Stimulated activated CD8-positive, alpha-beta memory T cell treated with anti-CD3 and anti-CD28 coated beads, Interleukin-15, amount 100 ng/mL, for 48 hours (primary cell): ENCODE measurements around the gene ANG.

Source experiments
- DNase-seq, 2 donors: peaks; one replicate each; pipeline ENCODE4 v3.0.0-alpha.2; 2020; ENCODE audit warnings: low read depth in 2 of 2

ANG gene

DNA sequence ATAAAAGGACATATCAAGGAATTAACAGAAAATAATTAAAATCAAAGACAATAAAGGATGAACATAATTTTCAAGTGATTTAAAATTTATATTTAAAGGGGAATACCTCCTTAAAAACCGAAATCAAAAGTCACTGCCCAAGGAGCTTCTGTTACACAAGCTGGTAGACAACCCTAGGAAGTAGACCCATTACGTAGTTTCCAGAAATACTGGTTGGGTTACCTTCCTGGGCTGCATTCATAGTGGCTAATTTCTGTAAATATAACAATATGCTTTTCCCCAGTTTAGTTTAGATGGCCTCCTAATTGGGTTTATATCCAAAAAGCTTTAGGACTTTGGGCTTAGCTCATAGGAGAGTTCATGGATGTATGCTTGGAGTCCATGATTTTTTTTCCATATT lies 55.0 kb downstream of the ANG start:
- DNase-seq = no peak
